ENCODE measurements around the gene YEATS2. TPM values are rescaled to one million over a fixed set of nuclear protein-coding genes. Genes with fewer than 3 reads are reported as not detected.

Gene YEATS2
- total and polyA plus RNA-seq, 4 donors: 4.5 to 48.1 (median 17.8) TPM

- intact Hi-C loops (cut with DNase I): no loop called here
- Histone ChIP-seq H3K9me3 (ENCODE audit: control insufficient read depth, low read length) (no peaks in the 10 kb centered on the region), H3K4me1 (ENCODE audit: control insufficient read depth in 1 of 2, insufficient read depth in 2 of 2, low read length in 2 of 2) (no peaks in the 10 kb centered on the region), H3K36me3 (ENCODE audit: control insufficient read depth in 1 of 2, insufficient read depth in 2 of 2, low read length in 1 of 2) (peaks cover 2 to 4% of the 10 kb centered on the region in 2 donors), H3K27me3 (ENCODE audit: control insufficient read depth in 1 of 2, insufficient read depth in 2 of 2, low read length in 1 of 2) (no peaks in the 10 kb centered on the region), H3K4me3 (ENCODE audit: low read length in 2 of 2) (no peak overlapping the region), H3K27ac (ENCODE audit: low read depth in 1 of 2, low read length in 2 of 2) (no peak overlapping the region)
- ATAC-seq (ENCODE audit: low FRiP score) (no peak), DNase-seq (no peak)
- WGBS, 2 donors: 79 to 81% methylated on average over 4 of the region's 4 CpGs
These were observed 96.9 kb downstream of the YEATS2 start for GRCh38 chr3:183794452-183794851.

DNA sequence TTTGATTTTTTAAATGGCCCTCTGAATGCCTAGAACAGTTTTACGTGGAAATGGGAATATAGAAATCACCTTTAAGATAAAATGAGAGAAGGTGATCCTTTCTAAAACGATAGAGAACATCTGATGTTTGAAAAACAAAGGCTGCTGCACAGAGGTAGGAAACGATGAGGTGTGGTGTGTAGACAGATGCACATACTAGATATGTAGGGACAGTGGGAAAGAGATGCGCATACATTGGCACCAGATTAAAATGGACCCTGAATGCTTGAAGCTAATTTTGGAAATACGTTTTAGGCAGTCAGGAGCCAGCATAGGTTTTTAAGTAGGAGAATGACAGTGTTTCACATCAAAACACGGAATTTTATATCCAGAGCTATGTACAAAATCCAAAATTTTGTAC, 98.8 kb downstream of the YEATS2 start:
- Histone ChIP-seq H3K36me3 (ENCODE audit: control insufficient read depth in 1 of 2, insufficient read depth in 2 of 2, low read length in 1 of 2) (peaks cover 0 to 9% of the 10 kb centered on the region in 2 donors), H3K27me3 (ENCODE audit: control insufficient read depth in 1 of 2, insufficient read depth in 2 of 2, low read length in 1 of 2) (no peaks in the 10 kb centered on the region), H3K27ac (ENCODE audit: low read depth in 1 of 2, low read length in 2 of 2) (no peak overlapping the region), H3K4me1 (ENCODE audit: control insufficient read depth in 1 of 2, insufficient read depth in 2 of 2, low read length in 2 of 2) (no peaks in the 10 kb centered on the region), H3K9me3 (ENCODE audit: control insufficient read depth, low read length) (no peaks in the 10 kb centered on the region), H3K4me3 (ENCODE audit: low read length in 2 of 2) (no peak overlapping the region)
- ATAC-seq (ENCODE audit: low FRiP score): no peak
- 88 to 96% methylated on average over 6 of the region's 6 CpGs for WGBS, 2 donors
- intact Hi-C loops (cut with DNase I): no loop called here
- no peak for DNase-seq

DNA sequence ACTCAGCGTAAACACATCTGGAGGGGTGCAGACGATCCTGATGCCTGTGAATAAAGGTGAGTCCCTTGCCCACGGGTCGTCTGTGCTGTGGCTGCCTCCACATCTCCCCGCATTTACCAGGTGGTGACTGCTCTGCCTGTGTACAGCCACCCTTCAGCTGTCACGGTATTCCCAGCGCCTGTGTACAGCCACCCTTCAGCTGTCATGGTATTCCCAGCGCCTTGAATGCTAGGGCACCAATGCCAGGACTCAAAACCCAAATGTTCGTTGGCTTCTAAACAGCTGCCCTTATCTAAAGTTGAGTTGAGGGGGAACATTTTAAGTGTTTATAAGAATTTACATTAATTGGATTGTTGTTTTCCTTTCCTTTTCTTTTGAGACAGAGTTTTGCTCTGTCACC, 100.4 kb downstream of the YEATS2 start:
- Histone ChIP-seq H3K36me3 (ENCODE audit: control insufficient read depth in 1 of 2, insufficient read depth in 2 of 2, low read length in 1 of 2) (peaks cover 0 to 12% of the 10 kb centered on the region in 2 donors), H3K4me3 (ENCODE audit: low read length in 2 of 2) (no peak overlapping the region), H3K27ac (ENCODE audit: low read depth in 1 of 2, low read length in 2 of 2) (no peak overlapping the region), H3K4me1 (ENCODE audit: control insufficient read depth in 1 of 2, insufficient read depth in 2 of 2, low read length in 2 of 2) (no peaks in the 10 kb centered on the region), H3K27me3 (ENCODE audit: control insufficient read depth in 1 of 2, insufficient read depth in 2 of 2, low read length in 1 of 2) (no peaks in the 10 kb centered on the region), H3K9me3 (ENCODE audit: control insufficient read depth, low read length) (no peaks in the 10 kb centered on the region)
- 93% methylated on average over 9 of the region's 9 CpGs for WGBS, 2 donors
- DNase-seq (no peak), ATAC-seq (ENCODE audit: low FRiP score) (no peak)
- intact Hi-C loops (cut with DNase I): no loop called here

GRCh38 chr3:183799461-183799860, 101.9 kb downstream of the YEATS2 start:
- H3K36me3 ChIP-seq (ENCODE audit: control insufficient read depth in 1 of 2, insufficient read depth in 2 of 2, low read length in 1 of 2): peaks cover 0 to 16% of the 10 kb centered on the region in 2 donors

DNA sequence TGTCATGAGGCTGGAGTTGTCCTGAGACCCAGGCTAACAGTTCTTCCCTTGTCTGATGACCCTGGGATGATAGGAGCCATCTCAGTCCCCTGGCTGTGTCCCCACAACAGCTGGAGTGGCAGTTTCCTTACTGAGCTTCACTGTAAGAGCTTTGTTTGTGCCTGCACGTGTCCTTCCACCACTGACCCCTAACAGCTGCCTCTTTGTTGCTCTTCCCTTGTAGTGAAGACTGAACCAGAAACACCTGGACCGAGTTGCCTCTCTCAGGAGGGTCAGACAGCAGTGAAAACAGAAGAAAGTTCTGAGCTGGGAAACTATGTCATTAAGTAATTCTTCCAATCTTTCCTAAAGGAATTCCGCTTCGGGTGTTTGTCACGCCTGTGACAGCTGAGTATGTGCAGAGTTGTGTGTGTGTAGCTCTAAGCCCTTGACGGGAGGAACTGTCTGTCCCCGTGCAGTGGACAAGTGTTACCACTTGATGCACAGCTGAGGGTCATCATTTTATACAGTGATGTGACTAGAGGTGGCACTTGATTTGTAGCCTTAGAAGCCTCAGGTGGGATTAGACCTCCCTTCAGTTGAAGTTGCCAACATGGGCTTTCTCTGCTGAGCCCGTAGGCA, 102.8 kb downstream of the YEATS2 start:
- DNase-seq (no peak), ATAC-seq (ENCODE audit: low FRiP score) (peak; percentile 7)
- Histone ChIP-seq H3K27me3 (ENCODE audit: control insufficient read depth in 1 of 2, insufficient read depth in 2 of 2, low read length in 1 of 2) (no peaks in the 10 kb centered on the region), H3K27ac (ENCODE audit: low read depth in 1 of 2, low read length in 2 of 2) (no peak overlapping the region), H3K36me3 (ENCODE audit: control insufficient read depth in 1 of 2, insufficient read depth in 2 of 2, low read length in 1 of 2) (peaks cover 5 to 16% of the 10 kb centered on the region in 2 donors), H3K9me3 (ENCODE audit: control insufficient read depth, low read length) (no peaks in the 10 kb centered on the region), H3K4me3 (ENCODE audit: low read length in 2 of 2) (no peak overlapping the region), H3K4me1 (ENCODE audit: control insufficient read depth in 1 of 2, insufficient read depth in 2 of 2, low read length in 2 of 2) (no peaks in the 10 kb centered on the region)
- 70 to 73% methylated on average over 8 of the region's 8 CpGs for WGBS, 2 donors
- intact Hi-C loops (cut with DNase I): no loop called here

More at GRCh38 chr3:183799461-183799860, 101.9 kb downstream of the YEATS2 start:
- Histone ChIP-seq H3K9me3 (ENCODE audit: control insufficient read depth, low read length) (no peaks in the 10 kb centered on the region), H3K4me1 (ENCODE audit: control insufficient read depth in 1 of 2, insufficient read depth in 2 of 2, low read length in 2 of 2) (no peaks in the 10 kb centered on the region), H3K27me3 (ENCODE audit: control insufficient read depth in 1 of 2, insufficient read depth in 2 of 2, low read length in 1 of 2) (no peaks in the 10 kb centered on the region), H3K27ac (ENCODE audit: low read depth in 1 of 2, low read length in 2 of 2) (no peak overlapping the region), H3K4me3 (ENCODE audit: low read length in 2 of 2) (no peak overlapping the region)
- DNase-seq (no peak), ATAC-seq (ENCODE audit: low FRiP score) (no peak)
- 93 to 94% methylated on average over 5 of the region's 5 CpGs for WGBS, 2 donors
- intact Hi-C loops (cut with DNase I): no loop called here

DNA sequence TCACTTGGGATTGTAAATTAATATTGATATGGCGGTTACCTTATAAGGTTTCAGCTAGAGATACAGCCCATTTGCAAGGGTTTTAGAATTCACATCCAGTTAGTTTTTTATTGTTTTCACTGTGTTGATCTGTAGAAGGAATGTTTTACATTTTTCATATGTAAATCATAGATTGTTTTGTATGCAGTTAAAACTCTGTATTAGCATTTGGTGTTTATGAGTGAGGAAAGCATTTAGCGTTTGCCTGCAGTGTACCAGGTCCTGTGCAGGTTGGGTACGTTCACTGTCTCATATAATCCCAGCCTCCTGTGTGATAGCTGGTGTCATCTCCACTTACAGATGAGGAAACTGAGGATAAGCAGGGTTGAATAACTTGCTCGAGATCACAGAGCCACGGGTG, 104.0 kb downstream of the YEATS2 start:
- ATAC-seq (ENCODE audit: low FRiP score) (no peak), DNase-seq (no peak)
- Histone ChIP-seq H3K4me3 (ENCODE audit: low read length in 2 of 2) (no peak overlapping the region), H3K27ac (ENCODE audit: low read depth in 1 of 2, low read length in 2 of 2) (no peak overlapping the region), H3K9me3 (ENCODE audit: control insufficient read depth, low read length) (no peaks in the 10 kb centered on the region), H3K36me3 (ENCODE audit: control insufficient read depth in 1 of 2, insufficient read depth in 2 of 2, low read length in 1 of 2) (peaks cover 5 to 16% of the 10 kb centered on the region in 2 donors), H3K27me3 (ENCODE audit: control insufficient read depth in 1 of 2, insufficient read depth in 2 of 2, low read length in 1 of 2) (no peaks in the 10 kb centered on the region), H3K4me1 (ENCODE audit: control insufficient read depth in 1 of 2, insufficient read depth in 2 of 2, low read length in 2 of 2) (no peaks in the 10 kb centered on the region)
- 83 to 92% methylated on average over 5 of the region's 5 CpGs for WGBS, 2 donors
- intact Hi-C loops (cut with DNase I): no loop called here

- Histone ChIP-seq H3K27me3 (ENCODE audit: control insufficient read depth in 1 of 2, insufficient read depth in 2 of 2, low read length in 1 of 2) (no peaks in the 10 kb centered on the region), H3K9me3 (ENCODE audit: control insufficient read depth, low read length) (no peaks in the 10 kb centered on the region), H3K27ac (ENCODE audit: low read depth in 1 of 2, low read length in 2 of 2) (no peak overlapping the region), H3K4me3 (ENCODE audit: low read length in 2 of 2) (no peak overlapping the region), H3K36me3 (ENCODE audit: control insufficient read depth in 1 of 2, insufficient read depth in 2 of 2, low read length in 1 of 2) (peaks cover 5 to 22% of the 10 kb centered on the region in 2 donors), H3K4me1 (ENCODE audit: control insufficient read depth in 1 of 2, insufficient read depth in 2 of 2, low read length in 2 of 2) (no peaks in the 10 kb centered on the region)
- WGBS, 2 donors: 50 to 52% methylated on average over 6 of the region's 6 CpGs
- no peak for DNase-seq
- ATAC-seq (ENCODE audit: low FRiP score): no peak
- intact Hi-C loops (cut with DNase I): no loop called here
These were observed 105.4 kb downstream of the YEATS2 start for GRCh38 chr3:183802989-183803388.

- Histone ChIP-seq H3K36me3 (ENCODE audit: control insufficient read depth in 1 of 2, insufficient read depth in 2 of 2, low read length in 1 of 2) (peaks cover 5 to 20% of the 10 kb centered on the region in 2 donors), H3K27me3 (ENCODE audit: control insufficient read depth in 1 of 2, insufficient read depth in 2 of 2, low read length in 1 of 2) (no peaks in the 10 kb centered on the region), H3K27ac (ENCODE audit: low read depth in 1 of 2, low read length in 2 of 2) (no peak overlapping the region), H3K4me3 (ENCODE audit: low read length in 2 of 2) (no peak overlapping the region), H3K9me3 (ENCODE audit: control insufficient read depth, low read length) (no peaks in the 10 kb centered on the region), H3K4me1 (ENCODE audit: control insufficient read depth in 1 of 2, insufficient read depth in 2 of 2, low read length in 2 of 2) (no peaks in the 10 kb centered on the region)
- intact Hi-C loops (cut with DNase I): no loop called here
- 89 to 90% methylated on average over 12 of the region's 12 CpGs for WGBS, 2 donors
- DNase-seq (peak in 1 of 2 donors; percentile 11), ATAC-seq (ENCODE audit: low FRiP score) (no peak)
These were observed 109.7 kb downstream of the YEATS2 start for GRCh38 chr3:183807209-183807728.

GRCh38 chr3:183807881-183808280, 110.3 kb downstream of the YEATS2 start:
- DNase-seq (peak in 1 of 2 donors; percentile 21), ATAC-seq (ENCODE audit: low FRiP score) (no peak)
- Histone ChIP-seq H3K36me3 (ENCODE audit: control insufficient read depth in 1 of 2, insufficient read depth in 2 of 2, low read length in 1 of 2) (peaks cover 5 to 19% of the 10 kb centered on the region in 2 donors), H3K27ac (ENCODE audit: low read depth in 1 of 2, low read length in 2 of 2) (no peak overlapping the region), H3K27me3 (ENCODE audit: control insufficient read depth in 1 of 2, insufficient read depth in 2 of 2, low read length in 1 of 2) (no peaks in the 10 kb centered on the region), H3K4me1 (ENCODE audit: control insufficient read depth in 1 of 2, insufficient read depth in 2 of 2, low read length in 2 of 2) (no peaks in the 10 kb centered on the region), H3K4me3 (ENCODE audit: low read length in 2 of 2) (no peak overlapping the region), H3K9me3 (ENCODE audit: control insufficient read depth, low read length) (no peaks in the 10 kb centered on the region)
- WGBS, 2 donors: 88 to 89% methylated on average over 12 of the region's 12 CpGs
- intact Hi-C loops (cut with DNase I): no loop called here

Measured in aorta (tissue), 5 donors.